Measurements from ENCODE around the gene SHLD1. TPM values are rescaled to one million over a fixed set of nuclear protein-coding genes. Genes with fewer than 3 reads are reported as not detected.

The SHLD1 gene
- total RNA-seq, 1 experiment from 2014 or later, result 2.4 TPM

- DNase-seq (ENCODE audit: low read depth, low spot score), result no peak
- H2AFZ ChIP-seq (ENCODE audit: low read depth, low read length, poor library complexity, severe bottlenecking), result no peak overlapping the region
- H3K27me3 ChIP-seq (ENCODE audit: insufficient read depth, low read length), result peaks cover 79% of the 10 kb centered on the region
- ATAC-seq, result no peak
- ChIA-PET RAD21 (ENCODE audit: low non-redundant PET in 1 of 2, low total read pairs in 2 of 2, uncharacterized antibody in 2 of 2, unreplicated experiment in 2 of 2) (no interaction called here), CTCF (no interaction called here), POLR2A (no interaction called here)
- H3K4me3 ChIP-seq (replicated peaks in 1 of 2; ENCODE audit: low read depth in 1 of 2, low read length in 2 of 2), result no peak overlapping the region
- H3K4me1 ChIP-seq (ENCODE audit: control insufficient read depth in 1 of 2, insufficient read depth in 2 of 2, low read length in 2 of 2), result peaks cover 0 to 9% of the 10 kb centered on the region in 2 experiments; a peak in 1 of 4 replicates
- no peaks in the 10 kb centered on the region for H3K36me3 ChIP-seq (ENCODE audit: control insufficient read depth in 1 of 2, insufficient read depth in 2 of 2, low read length in 2 of 2)
- no peaks in the 10 kb centered on the region for H3K9me2 ChIP-seq (ENCODE audit: insufficient read depth)
- intact Hi-C loops (cut with micrococcal nuclease), result no loop called here
- no peaks in the 10 kb centered on the region for H3K79me2 ChIP-seq (ENCODE audit: insufficient read depth, low read length)
- TF ChIP-seq ATF3 (IDR thresholded peaks at IDR 0.05) (no peak), EZH2phosphoT487 (IDR thresholded peaks at IDR 0.05; ENCODE audit: borderline replicate concordance) (no peak), RAD21 (IDR thresholded peaks at IDR 0.05; ENCODE audit: low read depth) (no peak), POLR2A (IDR thresholded peaks at IDR 0.05; ENCODE audit: borderline replicate concordance, extremely low read depth, insufficient read depth, insufficient read length) (no peak), SIN3A (IDR thresholded peaks at IDR 0.05; ENCODE audit: low read depth) (no peak), REST (IDR thresholded peaks at IDR 0.05; ENCODE audit: low read depth) (no peak), EGR1 (IDR thresholded peaks at IDR 0.05; ENCODE audit: low read depth) (no peak), POLR2AphosphoS5 (IDR thresholded peaks at IDR 0.05; ENCODE audit: low read depth, low read length) (no peak), TCF7L2 (IDR thresholded peaks at IDR 0.05; ENCODE audit: borderline replicate concordance, extremely low read depth, insufficient read depth, insufficient read length) (no peak), ZFX (IDR thresholded peaks at IDR 0.05) (no peak), FOSL1 (IDR thresholded peaks at IDR 0.05; ENCODE audit: low read depth) (no peak), SP1 (IDR thresholded peaks at IDR 0.05; ENCODE audit: low read depth) (no peak), MAX (IDR thresholded peaks at IDR 0.05) (no peak), CEBPB (IDR thresholded peaks at IDR 0.05; ENCODE audit: low read depth) (no peak), ELF1 (IDR thresholded peaks at IDR 0.05; ENCODE audit: borderline replicate concordance, low read depth) (no peak), SRF (IDR thresholded peaks at IDR 0.05; ENCODE audit: low read depth) (no peak), YY1 (IDR thresholded peaks at IDR 0.05; ENCODE audit: extremely low read depth, insufficient replicate concordance, low read depth, low read length) (no peak), ZNF274 (IDR thresholded peaks at IDR 0.05; ENCODE audit: low read depth, low read length) (no peak), JUND (IDR thresholded peaks at IDR 0.05) (no peak), CTCF (IDR thresholded peaks at IDR 0.05 in 2 of 3, conservative IDR thresholded peaks at IDR 0.05 in 1 of 3; ENCODE audit: borderline replicate concordance in 1 of 3, insufficient read depth in 1 of 3, low read depth in 2 of 3, low read length in 2 of 3) (no peak)
- H3K4me2 ChIP-seq (ENCODE audit: low read length), result no peak overlapping the region
- H3K27ac ChIP-seq (ENCODE audit: low read depth, low read length), result no peak overlapping the region
- BruUV-seq (replicated peaks), result no TSS peak
- H4K20me1 ChIP-seq (ENCODE audit: insufficient read depth), result no peaks in the 10 kb centered on the region; the same call in 1 of the 2 replicates
- no peak overlapping the region for H3K9ac ChIP-seq (ENCODE audit: low read length)
- H3K9me3 ChIP-seq (ENCODE audit: control insufficient read depth in 1 of 2, insufficient read depth in 1 of 2, low read depth in 1 of 2, low read length in 2 of 2), result no peaks in the 10 kb centered on the region
Observed at GRCh38 chr20:5908981-5909380, 158.8 kb downstream of the SHLD1 start.

Measured in HCT116 (cell line).